ENCODE data around the gene NHSL2. TPM values are rescaled to one million over a fixed set of nuclear protein-coding genes. Genes with fewer than 3 reads are reported as not detected.

NHSL2 gene
- total RNA-seq, 1 experiment from 2014 or later, result 0.58 TPM

DNA sequence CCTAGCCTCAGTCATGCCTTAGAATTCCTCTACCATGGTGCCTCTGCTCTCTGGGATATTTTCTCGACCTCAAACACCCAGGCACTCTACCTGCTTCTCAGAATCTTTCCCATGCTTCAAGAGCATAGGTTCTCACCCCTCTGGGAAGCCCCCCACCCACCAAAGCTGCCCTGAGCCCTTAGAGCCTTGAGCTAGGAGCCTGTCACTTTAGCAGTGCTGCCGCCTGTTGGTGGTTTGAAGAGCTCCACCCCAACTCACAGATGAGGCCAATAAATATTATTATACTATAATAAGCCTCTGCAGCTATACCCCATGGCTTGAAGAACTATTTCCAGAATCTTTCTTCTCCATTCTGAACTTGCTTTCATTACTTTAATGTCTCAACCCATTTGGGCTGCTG lies 111.3 kb downstream of the NHSL2 start:
- POLR2A ChIA-PET (ENCODE audit: low non-redundant PET), result no interaction called here

DNA sequence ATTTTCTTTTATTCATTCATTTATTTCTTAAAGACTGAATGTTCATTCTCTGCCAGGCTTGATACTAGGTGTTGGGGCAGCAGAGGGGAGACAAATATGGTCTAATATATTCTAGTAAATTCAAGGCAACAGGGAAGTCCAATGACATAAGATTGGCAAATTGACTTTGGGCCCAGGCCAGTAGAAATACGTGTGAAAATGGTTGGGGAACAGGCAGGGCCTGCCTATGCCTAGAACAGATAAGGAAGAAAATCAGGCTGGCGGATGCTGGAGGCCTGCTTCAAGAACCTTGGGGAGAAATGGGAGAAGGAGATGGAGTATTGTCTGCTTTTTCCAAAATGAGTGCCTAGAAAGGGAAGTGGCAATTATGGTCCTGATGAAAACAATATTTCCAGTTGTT lies 112.4 kb downstream of the NHSL2 start:
- TF ChIP-seq EZH2 (IDR thresholded peaks at IDR 0.05; ENCODE audit: borderline replicate concordance, low read depth, low read length, poor library complexity, severe bottlenecking), result no peak
- TF ChIP-seq, protein P1, sequence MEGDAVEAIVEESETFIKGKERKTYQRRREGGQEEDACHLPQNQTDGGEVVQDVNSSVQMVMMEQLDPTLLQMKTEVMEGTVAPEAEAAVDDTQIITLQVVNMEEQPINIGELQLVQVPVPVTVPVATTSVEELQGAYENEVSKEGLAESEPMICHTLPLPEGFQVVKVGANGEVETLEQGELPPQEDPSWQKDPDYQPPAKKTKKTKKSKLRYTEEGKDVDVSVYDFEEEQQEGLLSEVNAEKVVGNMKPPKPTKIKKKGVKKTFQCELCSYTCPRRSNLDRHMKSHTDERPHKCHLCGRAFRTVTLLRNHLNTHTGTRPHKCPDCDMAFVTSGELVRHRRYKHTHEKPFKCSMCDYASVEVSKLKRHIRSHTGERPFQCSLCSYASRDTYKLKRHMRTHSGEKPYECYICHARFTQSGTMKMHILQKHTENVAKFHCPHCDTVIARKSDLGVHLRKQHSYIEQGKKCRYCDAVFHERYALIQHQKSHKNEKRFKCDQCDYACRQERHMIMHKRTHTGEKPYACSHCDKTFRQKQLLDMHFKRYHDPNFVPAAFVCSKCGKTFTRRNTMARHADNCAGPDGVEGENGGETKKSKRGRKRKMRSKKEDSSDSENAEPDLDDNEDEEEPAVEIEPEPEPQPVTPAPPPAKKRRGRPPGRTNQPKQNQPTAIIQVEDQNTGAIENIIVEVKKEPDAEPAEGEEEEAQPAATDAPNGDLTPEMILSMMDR (conservative IDR thresholded peaks at IDR 0.05; ENCODE audit: low read depth, low read length), result no peak
- no peaks in the 10 kb centered on the region for H3K36me3 ChIP-seq (ENCODE audit: insufficient read depth, low read length, poor library complexity, severe bottlenecking)
- ChIA-PET CTCF (no interaction called here), POLR2A (ENCODE audit: low non-redundant PET) (no interaction called here)
- H3K27me3 ChIP-seq (replicated peaks; ENCODE audit: insufficient read depth, low read depth, low read length, poor library complexity), result no peaks in the 10 kb centered on the region
- no TSS peak for BruUV-seq (replicated peaks)
- no peaks in the 10 kb centered on the region for H3K9me3 ChIP-seq (ENCODE audit: low read depth, low read length, poor library complexity, severe bottlenecking)
- intact Hi-C loops (cut with micrococcal nuclease; ENCODE audit: unreplicated experiment), result no loop called here
- H3K4me1 ChIP-seq (ENCODE audit: insufficient read depth, low read length, poor library complexity, severe bottlenecking), result no peaks in the 10 kb centered on the region
- no peak overlapping the region for H3K4me3 ChIP-seq (ENCODE audit: low read depth, low read length, poor library complexity, severe bottlenecking)
- DNase-seq (ENCODE audit: low spot score), result no peak
- no peak overlapping the region for H3K27ac ChIP-seq (ENCODE audit: low read depth, low read length, poor library complexity, severe bottlenecking)

More for the DNA sequence above, 111.3 kb downstream of the NHSL2 start:
- H3K36me3 ChIP-seq (ENCODE audit: insufficient read depth, low read length, poor library complexity, severe bottlenecking), result no peaks in the 10 kb centered on the region
- CTCF ChIA-PET, result interaction anchor here (0.9 to 1.4 kb wide), 3 partner anchors 23 to 110 kb away, joined by 3 to 4 read pairs (median 3); no protein-coding TSS in a partner anchor
- no peak overlapping the region for H3K4me3 ChIP-seq (ENCODE audit: low read depth, low read length, poor library complexity, severe bottlenecking)
- H3K9me3 ChIP-seq (ENCODE audit: low read depth, low read length, poor library complexity, severe bottlenecking), result no peaks in the 10 kb centered on the region
- TF ChIP-seq EZH2 (IDR thresholded peaks at IDR 0.05; ENCODE audit: borderline replicate concordance, low read depth, low read length, poor library complexity, severe bottlenecking), result no peak
- TF ChIP-seq, protein P1 (conservative IDR thresholded peaks at IDR 0.05; ENCODE audit: low read depth, low read length), result peak; percentile 71
- no TSS peak for BruUV-seq (replicated peaks)
- no peaks in the 10 kb centered on the region for H3K27me3 ChIP-seq (replicated peaks; ENCODE audit: insufficient read depth, low read depth, low read length, poor library complexity)
- no peaks in the 10 kb centered on the region for H3K4me1 ChIP-seq (ENCODE audit: insufficient read depth, low read length, poor library complexity, severe bottlenecking)
- no peak overlapping the region for H3K27ac ChIP-seq (ENCODE audit: low read depth, low read length, poor library complexity, severe bottlenecking)
- DNase-seq (ENCODE audit: low spot score), result peak; percentile 33
- intact Hi-C loops (cut with micrococcal nuclease; ENCODE audit: unreplicated experiment), result no loop called here

DNA sequence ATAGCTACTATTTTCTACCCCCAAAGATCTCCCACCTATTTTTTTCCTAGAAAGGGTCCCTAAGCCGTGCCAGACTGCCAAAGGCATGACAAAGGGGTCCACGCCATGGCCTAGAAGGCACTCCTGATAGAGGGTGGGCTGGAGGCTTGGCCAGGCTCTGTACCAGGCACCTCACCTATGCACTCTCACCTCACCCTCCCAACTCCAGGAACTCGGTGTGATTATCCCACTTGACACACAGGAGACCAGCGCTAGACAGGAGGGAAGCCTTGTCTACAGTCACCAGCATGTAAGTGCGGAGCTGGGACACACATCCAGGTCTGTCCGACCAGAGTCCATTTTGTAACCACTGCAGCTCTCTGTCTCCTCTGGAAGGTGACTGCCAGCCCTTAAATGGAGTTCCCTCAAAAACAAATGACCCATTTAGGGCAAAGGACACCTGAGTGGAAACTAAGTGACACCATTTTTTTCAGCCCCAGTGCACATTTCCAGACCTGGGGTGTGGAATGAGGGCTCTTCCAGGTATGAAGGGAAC lies 114.7 kb downstream of the NHSL2 start:
- BruUV-seq (replicated peaks), result no TSS peak
- Histone ChIP-seq H3K4me1 (ENCODE audit: insufficient read depth, low read length, poor library complexity, severe bottlenecking) (no peaks in the 10 kb centered on the region), H3K4me3 (ENCODE audit: low read depth, low read length, poor library complexity, severe bottlenecking) (no peak overlapping the region), H3K36me3 (ENCODE audit: insufficient read depth, low read length, poor library complexity, severe bottlenecking) (no peaks in the 10 kb centered on the region), H3K27me3 (replicated peaks; ENCODE audit: insufficient read depth, low read depth, low read length, poor library complexity) (no peaks in the 10 kb centered on the region), H3K9me3 (ENCODE audit: low read depth, low read length, poor library complexity, severe bottlenecking) (no peaks in the 10 kb centered on the region), H3K27ac (ENCODE audit: low read depth, low read length, poor library complexity, severe bottlenecking) (no peak overlapping the region)
- ChIA-PET CTCF (no interaction called here), POLR2A (ENCODE audit: low non-redundant PET) (no interaction called here)
- no peak for DNase-seq (ENCODE audit: low spot score)
- intact Hi-C loops (cut with micrococcal nuclease; ENCODE audit: unreplicated experiment), result no loop called here
- TF ChIP-seq, protein P1 (conservative IDR thresholded peaks at IDR 0.05; ENCODE audit: low read depth, low read length), result no peak
- no peak for TF ChIP-seq EZH2 (IDR thresholded peaks at IDR 0.05; ENCODE audit: borderline replicate concordance, low read depth, low read length, poor library complexity, severe bottlenecking)

All from A673 (cell line).